Endothelial cell (in vitro differentiated cells): Measurements from ENCODE around the gene CD8B. TPM values are rescaled to one million over a fixed set of nuclear protein-coding genes. Genes with fewer than 3 reads are reported as not detected.

ENCODE experiments used
- DNase-seq: peaks from one replicate; pipeline ENCODE4 v3.0.0; 2021; ENCODE audit warnings: low spot score
- H3K27ac Mint-ChIP-seq: one replicate; pipeline ENCODE4 v1.8.0; 2021; ENCODE audit warnings: mixed read lengths, inconsistent platforms; ENCODE audit not compliant: unreplicated experiment
- H3K27me3 Mint-ChIP-seq: one replicate; pipeline ENCODE4 v1.8.0; 2021; ENCODE audit warnings: mild to moderate bottlenecking, moderate library complexity, mixed read lengths, inconsistent platforms; ENCODE audit not compliant: unreplicated experiment
- H3K36me3 Mint-ChIP-seq: one replicate; pipeline ENCODE4 v1.8.0; 2021; ENCODE audit warnings: mild to moderate bottlenecking, low read depth, mixed read lengths, inconsistent platforms; ENCODE audit not compliant: unreplicated experiment
- H3K4me1 Mint-ChIP-seq: one replicate; pipeline ENCODE4 v1.8.0; 2021; ENCODE audit warnings: mild to moderate bottlenecking, mixed read lengths, inconsistent platforms; ENCODE audit not compliant: unreplicated experiment
- H3K4me3 Mint-ChIP-seq: one replicate; pipeline ENCODE4 v1.8.0; 2021; ENCODE audit warnings: mild to moderate bottlenecking, mixed read lengths, inconsistent platforms; ENCODE audit not compliant: unreplicated experiment
- H3K9me3 Mint-ChIP-seq: one replicate; pipeline ENCODE4 v1.8.0; 2021; ENCODE audit warnings: mixed read lengths, inconsistent platforms; ENCODE audit not compliant: unreplicated experiment
- total RNA-seq: library from RNA; stranded (reverse); fragmentation: NEBNext Ultra II Directional; extraction: Animal tissue kit (Norgen Biotek cat#: 25700); gene quantifications from one replicate; pipeline ENCODE4 v1.2.1, GENCODE V29; 2021; ENCODE audit not compliant: unreplicated experiment
- TF ChIP-seq, protein P1 (sequence below): fragments of 200-600 bp; sonication (generic); IDR thresholded peaks from one replicate; pipeline ENCODE4 v1.5.0; 2021; ENCODE audit warnings: antibody characterized with exemption; ENCODE audit not compliant: unreplicated experiment

CD8B gene
- total RNA-seq, 1 donor from 2014 or later = not detected

DNA sequence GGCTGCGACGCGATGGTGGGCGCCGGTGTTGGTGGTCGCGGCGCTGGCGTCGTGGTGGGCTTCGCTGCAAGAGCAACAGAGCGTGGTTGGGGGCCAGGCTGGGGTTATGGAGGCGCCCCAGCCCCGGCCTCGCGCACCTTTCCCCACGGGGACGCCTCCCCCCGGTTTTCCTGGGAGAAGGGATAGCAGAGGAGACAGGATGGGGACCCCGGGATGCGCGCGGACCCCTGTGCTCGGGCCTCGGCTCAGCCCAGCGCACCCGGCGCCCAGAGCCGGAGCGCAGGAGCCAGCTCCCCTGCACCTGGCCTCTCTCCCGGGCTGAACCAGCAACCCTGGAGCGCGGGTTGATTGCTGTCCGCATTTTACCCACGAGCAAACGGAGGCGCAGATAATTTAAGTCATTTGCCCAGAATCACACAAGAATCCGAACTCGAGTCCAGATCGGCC lies 72.0 kb downstream of the CD8B start:
- H3K36me3 Mint-ChIP-seq = peaks cover 9% of the 10 kb centered on the region
- no peak overlapping the region for H3K4me3 Mint-ChIP-seq
- H3K4me1 Mint-ChIP-seq = peaks cover 3% of the 10 kb centered on the region
- H3K27ac Mint-ChIP-seq = no peak overlapping the region
- peaks cover 3% of the 10 kb centered on the region for H3K9me3 Mint-ChIP-seq
- peaks cover 27% of the 10 kb centered on the region for H3K27me3 Mint-ChIP-seq
- no peak for DNase-seq
- TF ChIP-seq, protein P1, sequence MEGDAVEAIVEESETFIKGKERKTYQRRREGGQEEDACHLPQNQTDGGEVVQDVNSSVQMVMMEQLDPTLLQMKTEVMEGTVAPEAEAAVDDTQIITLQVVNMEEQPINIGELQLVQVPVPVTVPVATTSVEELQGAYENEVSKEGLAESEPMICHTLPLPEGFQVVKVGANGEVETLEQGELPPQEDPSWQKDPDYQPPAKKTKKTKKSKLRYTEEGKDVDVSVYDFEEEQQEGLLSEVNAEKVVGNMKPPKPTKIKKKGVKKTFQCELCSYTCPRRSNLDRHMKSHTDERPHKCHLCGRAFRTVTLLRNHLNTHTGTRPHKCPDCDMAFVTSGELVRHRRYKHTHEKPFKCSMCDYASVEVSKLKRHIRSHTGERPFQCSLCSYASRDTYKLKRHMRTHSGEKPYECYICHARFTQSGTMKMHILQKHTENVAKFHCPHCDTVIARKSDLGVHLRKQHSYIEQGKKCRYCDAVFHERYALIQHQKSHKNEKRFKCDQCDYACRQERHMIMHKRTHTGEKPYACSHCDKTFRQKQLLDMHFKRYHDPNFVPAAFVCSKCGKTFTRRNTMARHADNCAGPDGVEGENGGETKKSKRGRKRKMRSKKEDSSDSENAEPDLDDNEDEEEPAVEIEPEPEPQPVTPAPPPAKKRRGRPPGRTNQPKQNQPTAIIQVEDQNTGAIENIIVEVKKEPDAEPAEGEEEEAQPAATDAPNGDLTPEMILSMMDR = no peak

- H3K4me3 Mint-ChIP-seq = no peak overlapping the region
- DNase-seq = peak; percentile 28
- H3K9me3 Mint-ChIP-seq = no peaks in the 10 kb centered on the region
- H3K27ac Mint-ChIP-seq = no peak overlapping the region
- H3K36me3 Mint-ChIP-seq = peaks cover 7% of the 10 kb centered on the region
- peaks cover 25% of the 10 kb centered on the region for H3K27me3 Mint-ChIP-seq
- TF ChIP-seq, protein P1 = no peak
- peaks cover 3% of the 10 kb centered on the region for H3K4me1 Mint-ChIP-seq
These were observed 72.6 kb downstream of the CD8B start for GRCh38 chr2:86788881-86789686.

- H3K4me3 Mint-ChIP-seq = no peak overlapping the region
- DNase-seq = no peak
- no peaks in the 10 kb centered on the region for H3K9me3 Mint-ChIP-seq
- H3K27me3 Mint-ChIP-seq = peaks cover 22% of the 10 kb centered on the region
- TF ChIP-seq, protein P1 = no peak
- H3K4me1 Mint-ChIP-seq = peaks cover 3% of the 10 kb centered on the region
- H3K36me3 Mint-ChIP-seq = peaks cover 7% of the 10 kb centered on the region
- H3K27ac Mint-ChIP-seq = no peak overlapping the region
These were observed 73.5 kb downstream of the CD8B start for GRCh38 chr2:86788165-86788564.

GRCh38 chr2:86787736-86788135 lies 74.0 kb downstream of the CD8B start:
- DNase-seq = no peak
- Mint-ChIP-seq H3K4me1 (peaks cover 3% of the 10 kb centered on the region), H3K36me3 (peaks cover 7% of the 10 kb centered on the region), H3K4me3 (no peak overlapping the region), H3K27me3 (peaks cover 21% of the 10 kb centered on the region), H3K27ac (no peak overlapping the region), H3K9me3 (no peaks in the 10 kb centered on the region)
- TF ChIP-seq, protein P1 = no peak

DNA sequence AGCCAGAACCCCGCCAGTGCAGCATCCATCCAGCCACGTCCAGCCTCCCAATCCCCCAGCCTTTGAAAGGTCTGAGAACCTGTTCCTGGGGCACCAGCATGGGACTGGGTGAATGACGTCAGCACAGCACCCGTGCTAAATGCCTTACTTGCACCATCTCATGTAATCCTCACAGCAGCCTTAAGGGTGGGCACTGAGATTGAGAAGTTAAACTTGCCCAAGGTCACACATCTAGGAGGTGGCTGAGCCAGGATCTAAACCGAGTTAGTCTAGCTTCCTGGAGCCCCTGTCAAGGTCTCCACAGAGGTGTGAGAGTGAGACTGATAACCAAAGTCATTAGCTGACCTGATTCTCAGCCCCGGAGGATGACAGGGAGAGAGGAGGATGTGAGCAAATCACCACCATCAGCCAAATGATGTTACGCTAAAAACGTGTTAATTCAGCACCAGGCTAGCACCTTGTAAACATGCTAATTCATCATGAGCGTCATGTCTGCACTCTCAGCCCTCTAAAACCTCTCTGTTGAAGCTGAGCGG lies 75.6 kb downstream of the CD8B start:
- H3K4me1 Mint-ChIP-seq = peaks cover 9% of the 10 kb centered on the region
- H3K4me3 Mint-ChIP-seq = no peak overlapping the region
- TF ChIP-seq, protein P1 = no peak
- no peak overlapping the region for H3K27ac Mint-ChIP-seq
- peaks cover 12% of the 10 kb centered on the region for H3K27me3 Mint-ChIP-seq
- H3K36me3 Mint-ChIP-seq = peaks cover 3% of the 10 kb centered on the region
- DNase-seq = no peak
- no peaks in the 10 kb centered on the region for H3K9me3 Mint-ChIP-seq
